ENCODE data around the gene UGP2. TPM values are rescaled to one million over a fixed set of nuclear protein-coding genes. Genes with fewer than 3 reads are reported as not detected.
A peak's percentile ranks its signal among the peaks of the same experiment; 100 is the strongest.
"Not testable (repeated sequence)": the region's sequence is repeated elsewhere in the genome, so short reads cannot be mapped to it uniquely, and the experiment has no call there.

UGP2 gene
- total RNA-seq, 1 donor from 2014 or later = 90.8 TPM

GRCh38 chr2:63888490-63889402 is 47.0 kb downstream of the UGP2 start:
- Mint-ChIP-seq H3K27me3 (ENCODE audit: low read depth) (no peaks in the 10 kb centered on the region), H3K9me3 (no peaks in the 10 kb centered on the region), H3K27ac (peak overlapping the region; percentile 19), H3K4me3 (ENCODE audit: low read depth) (no peak overlapping the region), H3K36me3 (ENCODE audit: low read depth) (peaks cover 68% of the 10 kb centered on the region), H3K4me1 (ENCODE audit: low read depth) (peaks cover 8% of the 10 kb centered on the region)
- DNase-seq (ENCODE audit: low spot score) = peak; percentile 21
- intact Hi-C loops (cut with micrococcal nuclease) = loop anchor here (2.0 to 5.0 kb wide), 2 partner anchors 134 to 196 kb away; no protein-coding TSS in a partner anchor

- intact Hi-C loops (cut with micrococcal nuclease) = no loop called here
- Mint-ChIP-seq H3K4me3 (ENCODE audit: low read depth) (no peak overlapping the region), H3K27me3 (ENCODE audit: low read depth) (no peaks in the 10 kb centered on the region), H3K36me3 (ENCODE audit: low read depth) (peaks cover 67% of the 10 kb centered on the region), H3K4me1 (ENCODE audit: low read depth) (peaks cover 8% of the 10 kb centered on the region), H3K9me3 (no peaks in the 10 kb centered on the region), H3K27ac (no peak overlapping the region)
- no peak for DNase-seq (ENCODE audit: low spot score)
Measured at GRCh38 chr2:63890678-63891077, 49.0 kb downstream of the UGP2 start.

- H3K4me3 Mint-ChIP-seq (ENCODE audit: low read depth) = no peak overlapping the region
- H3K4me1 Mint-ChIP-seq (ENCODE audit: low read depth) = peaks cover 8% of the 10 kb centered on the region
- intact Hi-C loops (cut with micrococcal nuclease) = no loop called here
- no peak overlapping the region for H3K27ac Mint-ChIP-seq
- peaks cover 69% of the 10 kb centered on the region for H3K36me3 Mint-ChIP-seq (ENCODE audit: low read depth)
- H3K9me3 Mint-ChIP-seq = no peaks in the 10 kb centered on the region
- no peak for DNase-seq (ENCODE audit: low spot score)
- no peaks in the 10 kb centered on the region for H3K27me3 Mint-ChIP-seq (ENCODE audit: low read depth)
Measured at GRCh38 chr2:63891488-63892030, 49.9 kb downstream of the UGP2 start.

- Mint-ChIP-seq H3K27me3 (ENCODE audit: low read depth) (no peaks in the 10 kb centered on the region), H3K4me1 (ENCODE audit: low read depth) (peaks cover 8% of the 10 kb centered on the region), H3K4me3 (ENCODE audit: low read depth) (no peak overlapping the region), H3K27ac (no peak overlapping the region), H3K36me3 (ENCODE audit: low read depth) (peaks cover 68% of the 10 kb centered on the region), H3K9me3 (no peaks in the 10 kb centered on the region)
- intact Hi-C loops (cut with micrococcal nuclease) = no loop called here
- no peak for DNase-seq (ENCODE audit: low spot score)
Measured at GRCh38 chr2:63893163-63893562, 51.5 kb downstream of the UGP2 start.

- intact Hi-C loops (cut with micrococcal nuclease) = no loop called here
- H3K9me3 Mint-ChIP-seq = no peaks in the 10 kb centered on the region
- no peak for DNase-seq (ENCODE audit: low spot score)
- peaks cover 5% of the 10 kb centered on the region for H3K4me1 Mint-ChIP-seq (ENCODE audit: low read depth)
- no peak overlapping the region for H3K4me3 Mint-ChIP-seq (ENCODE audit: low read depth)
- no peaks in the 10 kb centered on the region for H3K27me3 Mint-ChIP-seq (ENCODE audit: low read depth)
- H3K36me3 Mint-ChIP-seq (ENCODE audit: low read depth) = peaks cover 71% of the 10 kb centered on the region
- H3K27ac Mint-ChIP-seq = no peak overlapping the region
Measured at GRCh38 chr2:63894167-63894566, 52.5 kb downstream of the UGP2 start.

- Mint-ChIP-seq H3K36me3 (ENCODE audit: low read depth) (peaks cover 75% of the 10 kb centered on the region), H3K27ac (no peak overlapping the region), H3K4me1 (ENCODE audit: low read depth) (peaks cover 7% of the 10 kb centered on the region), H3K9me3 (peaks cover 26% of the 10 kb centered on the region), H3K27me3 (ENCODE audit: low read depth) (no peaks in the 10 kb centered on the region), H3K4me3 (ENCODE audit: low read depth) (no peak overlapping the region)
- no peak for DNase-seq (ENCODE audit: low spot score)
- intact Hi-C loops (cut with micrococcal nuclease) = no loop called here
Measured at GRCh38 chr2:63898839-63899238, 57.1 kb downstream of the UGP2 start.

GRCh38 chr2:63899639-63900038 is 57.9 kb downstream of the UGP2 start:
- no peak overlapping the region for H3K27ac Mint-ChIP-seq
- peaks cover 32% of the 10 kb centered on the region for H3K9me3 Mint-ChIP-seq
- no peaks in the 10 kb centered on the region for H3K27me3 Mint-ChIP-seq (ENCODE audit: low read depth)
- H3K36me3 Mint-ChIP-seq (ENCODE audit: low read depth) = peaks cover 75% of the 10 kb centered on the region
- H3K4me1 Mint-ChIP-seq (ENCODE audit: low read depth) = peaks cover 7% of the 10 kb centered on the region
- DNase-seq (ENCODE audit: low spot score) = no peak
- intact Hi-C loops (cut with micrococcal nuclease) = no loop called here
- no peak overlapping the region for H3K4me3 Mint-ChIP-seq (ENCODE audit: low read depth)

- H3K4me3 Mint-ChIP-seq (ENCODE audit: low read depth) = no peak overlapping the region
- peaks cover 83% of the 10 kb centered on the region for H3K36me3 Mint-ChIP-seq (ENCODE audit: low read depth)
- no peak overlapping the region for H3K27ac Mint-ChIP-seq
- peaks cover 47% of the 10 kb centered on the region for H3K9me3 Mint-ChIP-seq
- DNase-seq (ENCODE audit: low spot score) = no peak
- intact Hi-C loops (cut with micrococcal nuclease) = no loop called here
- H3K4me1 Mint-ChIP-seq (ENCODE audit: low read depth) = peaks cover 8% of the 10 kb centered on the region
- no peaks in the 10 kb centered on the region for H3K27me3 Mint-ChIP-seq (ENCODE audit: low read depth)
Measured at GRCh38 chr2:63902149-63902548, 60.5 kb downstream of the UGP2 start.

- no peak for DNase-seq (ENCODE audit: low spot score)
- peaks cover 8% of the 10 kb centered on the region for H3K4me1 Mint-ChIP-seq (ENCODE audit: low read depth)
- H3K36me3 Mint-ChIP-seq (ENCODE audit: low read depth) = peaks cover 84% of the 10 kb centered on the region
- no peak overlapping the region for H3K27ac Mint-ChIP-seq
- H3K4me3 Mint-ChIP-seq (ENCODE audit: low read depth) = no peak overlapping the region
- no peaks in the 10 kb centered on the region for H3K27me3 Mint-ChIP-seq (ENCODE audit: low read depth)
- H3K9me3 Mint-ChIP-seq = peaks cover 47% of the 10 kb centered on the region
- intact Hi-C loops (cut with micrococcal nuclease) = no loop called here
Measured at GRCh38 chr2:63903003-63903402, 61.3 kb downstream of the UGP2 start.

GRCh38 chr2:63914311-63914710 is 72.6 kb downstream of the UGP2 start:
- H3K4me3 Mint-ChIP-seq (ENCODE audit: low read depth) = no peak overlapping the region
- no peaks in the 10 kb centered on the region for H3K4me1 Mint-ChIP-seq (ENCODE audit: low read depth)
- intact Hi-C loops (cut with micrococcal nuclease) = no loop called here
- no peak for DNase-seq (ENCODE audit: low spot score)
- H3K36me3 Mint-ChIP-seq (ENCODE audit: low read depth) = peaks cover 55% of the 10 kb centered on the region
- H3K27me3 Mint-ChIP-seq (ENCODE audit: low read depth) = no peaks in the 10 kb centered on the region
- H3K9me3 Mint-ChIP-seq = no peaks in the 10 kb centered on the region
- H3K27ac Mint-ChIP-seq = no peak overlapping the region

GRCh38 chr2:63926815-63927214 is 85.1 kb downstream of the UGP2 start:
- no peak for DNase-seq (ENCODE audit: low spot score)
- H3K36me3 Mint-ChIP-seq (ENCODE audit: low read depth) = peaks cover 74% of the 10 kb centered on the region
- H3K4me1 Mint-ChIP-seq (ENCODE audit: low read depth) = peaks cover 2% of the 10 kb centered on the region
- intact Hi-C loops (cut with micrococcal nuclease) = no loop called here
- H3K9me3 Mint-ChIP-seq = peaks cover 7% of the 10 kb centered on the region
- no peaks in the 10 kb centered on the region for H3K27me3 Mint-ChIP-seq (ENCODE audit: low read depth)
- no peak overlapping the region for H3K4me3 Mint-ChIP-seq (ENCODE audit: low read depth)
- no peak overlapping the region for H3K27ac Mint-ChIP-seq

- intact Hi-C loops (cut with micrococcal nuclease); H3K4me3 Mint-ChIP-seq (ENCODE audit: low read depth); H3K9me3 Mint-ChIP-seq; H3K27me3 Mint-ChIP-seq (ENCODE audit: low read depth); H3K27ac Mint-ChIP-seq; DNase-seq (ENCODE audit: low spot score); H3K4me1 Mint-ChIP-seq (ENCODE audit: low read depth): not testable (repeated sequence)
- H3K36me3 Mint-ChIP-seq (ENCODE audit: low read depth) = peaks cover 72% of the 10 kb centered on the region
Measured at GRCh38 chr2:63932104-63932503, 90.4 kb downstream of the UGP2 start.
